Measurements from ENCODE around the gene RSAD1. TPM values are rescaled to one million over a fixed set of nuclear protein-coding genes. Genes with fewer than 3 reads are reported as not detected.
A peak's percentile ranks its signal among the peaks of the same experiment; 100 is the strongest.

The RSAD1 gene
- 10 to 100 TPM; 49.0 to 71.3 (median 56.5) TPM for total RNA-seq
- 47.4 TPM for total RNA-seq (2013)

GRCh38 chr17:50478391-50479381 lies at the start of gene RSAD1:
Gene RSAD1, plus strand, starts transcription at chr17:50478860. Its CDS starts 25 bp downstream, at chr17:50478885.
- Histone ChIP-seq H3K27me3 (ENCODE audit: control insufficient read depth, insufficient read depth, low read length) (no peaks in the 10 kb centered on the region), H3K9me3 (ENCODE audit: control insufficient read depth, insufficient read depth, low read length) (no peaks in the 10 kb centered on the region), H3K4me1 (ENCODE audit: control insufficient read depth, insufficient read depth, low read length) (peaks cover 22% of the 10 kb centered on the region), H3K27ac (ENCODE audit: low read length) (peak within 1 kb of the TSS; percentile 91), H3K36me3 (ENCODE audit: control insufficient read depth, insufficient read depth, low read length) (peaks cover 12% of the 10 kb centered on the region), H3K4me3 (ENCODE audit: low read length) (peak within 1 kb of the TSS; percentile 84)
- ATAC-seq (peak; percentile 91 to 96 (median 91)), DNase-seq (peak; percentile 73 to 94)
- Mint-ChIP-seq H3K4me3 (peak within 1 kb of the TSS; percentile 84), H3K27me3 (ENCODE audit: low read depth in 2 of 2) (peaks cover 0 to 4% of the 10 kb centered on the region in 2 donors), H3K4me1 (peaks cover 27 to 29% of the 10 kb centered on the region in 2 donors), H3K36me3 (no peaks in the 10 kb centered on the region), H3K27ac (peak within 1 kb of the TSS; percentile 89 to 93), H3K9me3 (no peaks in the 10 kb centered on the region)
- intact Hi-C loops (cut with micrococcal nuclease), result loop anchor here (5.0 kb wide), 1 partner anchor 64 kb away; no protein-coding TSS in a partner anchor
- peak; percentile 89 for TF ChIP-seq CTCF (IDR thresholded peaks at IDR 0.05)
- 3% methylated on average over 75 of the region's 75 CpGs for WGBS (ENCODE audit: insufficient coverage)

- intact Hi-C loops (cut with micrococcal nuclease), result no loop called here
- Histone ChIP-seq H3K9me3 (ENCODE audit: control insufficient read depth, insufficient read depth, low read length) (no peaks in the 10 kb centered on the region), H3K4me1 (ENCODE audit: control insufficient read depth, insufficient read depth, low read length) (peaks cover 30% of the 10 kb centered on the region), H3K27ac (ENCODE audit: low read length) (no peak overlapping the region), H3K36me3 (ENCODE audit: control insufficient read depth, insufficient read depth, low read length) (no peaks in the 10 kb centered on the region), H3K27me3 (ENCODE audit: control insufficient read depth, insufficient read depth, low read length) (no peaks in the 10 kb centered on the region), H3K4me3 (ENCODE audit: low read length) (no peak overlapping the region)
- no peak for TF ChIP-seq CTCF (IDR thresholded peaks at IDR 0.05)
- Mint-ChIP-seq H3K27me3 (ENCODE audit: low read depth in 2 of 2) (no peaks in the 10 kb centered on the region), H3K9me3 (no peaks in the 10 kb centered on the region), H3K36me3 (no peaks in the 10 kb centered on the region), H3K4me1 (peaks cover 12 to 19% of the 10 kb centered on the region in 2 donors), H3K4me3 (no peak overlapping the region), H3K27ac (no peak overlapping the region)
- DNase-seq, result no peak
- no peak for ATAC-seq
- WGBS (ENCODE audit: insufficient coverage), result 88% methylated on average over 4 of the region's 4 CpGs
Observed at GRCh38 chr17:50429793-50430192, 48.9 kb upstream of the RSAD1 start.

GRCh38 chr17:50430821-50431618 lies 47.6 kb upstream of the RSAD1 start:
- no peak overlapping the region for H3K27ac Mint-ChIP-seq
- no peak for TF ChIP-seq CTCF (IDR thresholded peaks at IDR 0.05)
- ATAC-seq, result no peak
- H3K27me3 Mint-ChIP-seq (ENCODE audit: low read depth in 2 of 2), result no peaks in the 10 kb centered on the region
- no peaks in the 10 kb centered on the region for H3K27me3 ChIP-seq (ENCODE audit: control insufficient read depth, insufficient read depth, low read length)
- intact Hi-C loops (cut with micrococcal nuclease), result no loop called here
- peaks cover 7 to 11% of the 10 kb centered on the region in 2 donors for H3K4me1 Mint-ChIP-seq
- no peak overlapping the region for H3K4me3 Mint-ChIP-seq
- peaks cover 21% of the 10 kb centered on the region for H3K4me1 ChIP-seq (ENCODE audit: control insufficient read depth, insufficient read depth, low read length)
- 89% methylated on average over 3 of the region's 4 CpGs for WGBS (ENCODE audit: insufficient coverage)
- DNase-seq, result no peak
- no peaks in the 10 kb centered on the region for H3K9me3 Mint-ChIP-seq
- H3K9me3 ChIP-seq (ENCODE audit: control insufficient read depth, insufficient read depth, low read length), result no peaks in the 10 kb centered on the region
- no peak overlapping the region for H3K27ac ChIP-seq (ENCODE audit: low read length)
- no peaks in the 10 kb centered on the region for H3K36me3 ChIP-seq (ENCODE audit: control insufficient read depth, insufficient read depth, low read length)
- no peak overlapping the region for H3K4me3 ChIP-seq (ENCODE audit: low read length)
- no peaks in the 10 kb centered on the region for H3K36me3 Mint-ChIP-seq
